KMS-11 (cell line): ENCODE measurements around the gene LAMB4.

ENCODE experiments used
- H2AFZ ChIP-seq: fragments of 200-600 bp; sonication (generic); 2 replicates; pipeline ENCODE4 v1.6.1; 2016; ENCODE audit warnings: antibody characterized with exemption, mixed run types, low read depth
- H3K27ac ChIP-seq: fragments of 200-600 bp; sonication (generic); 2 replicates; pipeline ENCODE4 v1.6.1; 2016; ENCODE audit warnings: mild to moderate bottlenecking, mixed run types
- H3K27me3 ChIP-seq: fragments of 200-600 bp; sonication (generic); 2 replicates; pipeline ENCODE4 v1.6.1; 2017; ENCODE audit warnings: mild to moderate bottlenecking, low read depth, mixed run types, moderate library complexity; ENCODE audit not compliant: insufficient read depth
- H3K36me3 ChIP-seq: fragments of 200-600 bp; sonication (generic); 2 replicates; pipeline ENCODE4 v1.6.1; 2017; ENCODE audit warnings: mild to moderate bottlenecking, mixed run types; ENCODE audit not compliant: insufficient read depth
- H3K4me1 ChIP-seq: fragments of 200-600 bp; sonication (generic); 2 replicates; pipeline ENCODE4 v1.6.1; 2016; ENCODE audit warnings: mild to moderate bottlenecking, low read depth, mixed run types; ENCODE audit not compliant: poor library complexity, severe bottlenecking
- H3K4me2 ChIP-seq: fragments of 200-600 bp; sonication (generic); 2 replicates; pipeline ENCODE4 v1.7.0; 2016; ENCODE audit warnings: mild to moderate bottlenecking, mixed run types
- H3K4me3 ChIP-seq: fragments of 200-600 bp; sonication (generic); IDR thresholded peaks from 2 replicates; pipeline ENCODE4 v1.6.1; 2017; ENCODE audit warnings: low read depth, low read length, mixed read lengths; ENCODE audit not compliant: insufficient read depth
- H3K79me2 ChIP-seq: fragments of 200-600 bp; sonication (generic); 2 replicates; pipeline ENCODE4 v1.6.1; 2016; ENCODE audit warnings: low read depth, mixed run types; ENCODE audit not compliant: insufficient read depth
- H3K9ac ChIP-seq: fragments of 200-600 bp; sonication (generic); 2 replicates; pipeline ENCODE4 v1.6.1; 2016; ENCODE audit warnings: mild to moderate bottlenecking, mixed run types
- H4K20me1 ChIP-seq: fragments of 200-600 bp; sonication (generic); 2 replicates; pipeline ENCODE4 v1.6.1; 2016; ENCODE audit warnings: mild to moderate bottlenecking, mixed run types; ENCODE audit not compliant: insufficient read depth
- TF ChIP-seq, protein P1 (sequence below): fragments of 200-600 bp; sonication (generic); conservative IDR thresholded peaks from 2 replicates; pipeline ENCODE4 v1.6.1; 2017; ENCODE audit warnings: low read depth, mild to moderate bottlenecking, antibody characterized with exemption, low read length, moderate library complexity, mixed read lengths

LAMB4 gene

DNA sequence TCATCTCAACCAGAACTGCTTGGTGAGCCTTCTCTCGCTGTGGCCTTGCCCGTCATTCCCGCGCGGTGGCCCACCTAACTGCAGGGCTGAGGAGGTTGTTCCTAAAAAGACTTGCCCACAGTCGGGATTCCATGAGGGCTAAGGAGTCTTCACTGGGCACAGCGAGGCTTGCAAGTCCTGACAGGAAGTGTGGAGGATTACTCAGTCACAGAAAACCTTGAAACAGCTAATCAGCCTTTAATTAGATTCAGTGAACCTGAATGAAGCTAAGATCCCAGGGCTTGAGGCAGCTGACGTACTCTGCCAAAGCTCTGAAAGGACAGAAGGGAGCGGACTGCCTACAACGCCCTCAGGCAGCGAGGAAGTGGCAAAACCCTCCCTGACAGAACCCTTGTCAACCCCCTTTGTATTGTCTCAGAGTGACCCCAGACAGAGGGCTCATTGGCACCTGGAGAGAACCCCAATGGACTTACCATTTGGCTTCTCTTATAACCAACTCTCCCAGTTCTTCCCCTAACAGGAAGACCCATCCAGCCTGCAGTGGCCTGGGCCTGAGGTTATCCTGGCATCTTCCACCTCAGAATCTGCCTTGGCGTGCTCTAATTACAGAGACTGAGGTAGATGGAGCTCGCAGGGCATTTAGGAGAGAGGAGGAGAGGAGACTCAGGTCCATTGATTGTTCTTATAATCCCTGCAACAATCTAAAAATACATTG is 2.5 kb upstream of the LAMB4 start:
- Histone ChIP-seq H2AFZ (no peak overlapping the region), H3K9ac (no peak overlapping the region), H3K79me2 (no peaks in the 10 kb centered on the region), H3K36me3 (no peaks in the 10 kb centered on the region), H3K4me2 (no peak overlapping the region), H3K27me3 (no peaks in the 10 kb centered on the region), H3K27ac (no peak overlapping the region), H3K4me1 (peaks cover 14% of the 10 kb centered on the region), H4K20me1 (no peaks in the 10 kb centered on the region), H3K4me3 (no peak overlapping the region)
- TF ChIP-seq, protein P1, sequence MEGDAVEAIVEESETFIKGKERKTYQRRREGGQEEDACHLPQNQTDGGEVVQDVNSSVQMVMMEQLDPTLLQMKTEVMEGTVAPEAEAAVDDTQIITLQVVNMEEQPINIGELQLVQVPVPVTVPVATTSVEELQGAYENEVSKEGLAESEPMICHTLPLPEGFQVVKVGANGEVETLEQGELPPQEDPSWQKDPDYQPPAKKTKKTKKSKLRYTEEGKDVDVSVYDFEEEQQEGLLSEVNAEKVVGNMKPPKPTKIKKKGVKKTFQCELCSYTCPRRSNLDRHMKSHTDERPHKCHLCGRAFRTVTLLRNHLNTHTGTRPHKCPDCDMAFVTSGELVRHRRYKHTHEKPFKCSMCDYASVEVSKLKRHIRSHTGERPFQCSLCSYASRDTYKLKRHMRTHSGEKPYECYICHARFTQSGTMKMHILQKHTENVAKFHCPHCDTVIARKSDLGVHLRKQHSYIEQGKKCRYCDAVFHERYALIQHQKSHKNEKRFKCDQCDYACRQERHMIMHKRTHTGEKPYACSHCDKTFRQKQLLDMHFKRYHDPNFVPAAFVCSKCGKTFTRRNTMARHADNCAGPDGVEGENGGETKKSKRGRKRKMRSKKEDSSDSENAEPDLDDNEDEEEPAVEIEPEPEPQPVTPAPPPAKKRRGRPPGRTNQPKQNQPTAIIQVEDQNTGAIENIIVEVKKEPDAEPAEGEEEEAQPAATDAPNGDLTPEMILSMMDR, result no peak

DNA sequence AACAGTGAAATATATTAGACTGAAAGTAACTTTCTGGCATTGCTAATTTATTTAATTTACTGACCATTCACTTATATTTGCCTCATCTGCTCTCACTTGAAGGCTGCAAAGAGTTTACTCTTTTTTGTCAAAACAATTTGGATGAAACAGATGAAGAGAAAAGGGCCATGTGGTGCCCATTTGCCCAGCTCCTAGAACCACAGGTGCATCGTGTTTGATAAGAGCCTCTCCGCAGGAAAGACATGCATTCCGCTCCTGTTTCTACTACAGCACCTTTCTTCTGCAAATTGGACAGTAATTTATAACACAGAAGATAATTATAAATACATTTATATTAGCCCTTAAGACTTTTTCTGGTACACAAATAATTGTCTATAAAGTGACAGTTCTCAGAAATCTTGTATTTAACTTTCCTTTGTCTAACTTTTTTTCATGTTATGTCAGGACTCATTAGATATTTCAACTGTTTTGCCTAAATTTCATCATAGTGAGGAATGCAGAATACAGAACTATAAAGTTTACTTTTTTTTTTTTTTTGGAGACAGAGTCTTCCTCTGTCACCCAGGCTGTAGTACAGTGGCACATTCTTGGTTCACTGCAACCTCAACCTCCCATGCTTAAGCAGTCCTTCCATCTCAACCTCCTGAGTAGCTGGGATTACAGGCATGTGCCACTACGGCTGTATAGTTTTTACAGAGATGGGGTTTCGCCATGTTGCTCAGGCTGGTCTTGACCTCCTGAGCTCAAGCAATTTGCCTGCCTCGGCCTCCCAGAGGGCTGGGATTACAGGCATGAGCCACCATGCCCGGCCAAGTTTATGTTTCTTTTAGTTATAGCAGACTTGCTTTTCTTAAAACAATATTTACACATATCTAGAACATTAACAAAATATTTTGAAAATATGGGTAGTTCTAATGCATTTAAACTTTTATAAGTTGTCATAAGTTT is 869 bp downstream of the LAMB4 start:
- TF ChIP-seq, protein P1, result no peak
- H3K79me2 ChIP-seq, result no peaks in the 10 kb centered on the region
- no peak overlapping the region for H3K9ac ChIP-seq
- no peak overlapping the region for H3K4me2 ChIP-seq
- no peaks in the 10 kb centered on the region for H4K20me1 ChIP-seq
- no peak overlapping the region for H3K27ac ChIP-seq
- H3K36me3 ChIP-seq, result no peaks in the 10 kb centered on the region
- no peaks in the 10 kb centered on the region for H3K27me3 ChIP-seq
- H3K4me1 ChIP-seq, result no peaks in the 10 kb centered on the region
- no peak overlapping the region for H2AFZ ChIP-seq
- no peak overlapping the region for H3K4me3 ChIP-seq

DNA sequence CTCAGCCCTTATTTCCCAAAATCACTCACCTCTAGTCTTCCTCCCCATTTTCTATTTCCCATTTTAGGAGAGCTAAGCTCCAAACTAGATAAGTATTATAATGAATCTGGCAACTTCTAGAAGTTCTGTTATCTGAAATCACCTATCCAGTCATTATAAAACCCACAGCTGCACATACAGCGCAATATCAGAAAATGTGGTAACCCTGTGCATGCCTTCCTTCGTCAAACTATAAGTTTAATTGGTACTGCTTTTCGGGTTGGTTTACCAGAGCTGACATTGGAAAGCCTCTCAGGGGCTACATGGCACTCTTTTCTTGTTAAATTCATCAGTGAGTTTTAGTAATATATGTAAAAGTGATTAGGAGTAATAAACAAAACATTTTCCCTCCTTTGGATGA is 1.6 kb downstream of the LAMB4 start:
- TF ChIP-seq, protein P1, result no peak
- Histone ChIP-seq H3K4me3 (no peak overlapping the region), H4K20me1 (no peaks in the 10 kb centered on the region), H3K27ac (no peak overlapping the region), H3K36me3 (no peaks in the 10 kb centered on the region), H3K4me1 (no peaks in the 10 kb centered on the region), H3K4me2 (no peak overlapping the region), H3K9ac (no peak overlapping the region), H2AFZ (no peak overlapping the region), H3K27me3 (no peaks in the 10 kb centered on the region), H3K79me2 (no peaks in the 10 kb centered on the region)

DNA sequence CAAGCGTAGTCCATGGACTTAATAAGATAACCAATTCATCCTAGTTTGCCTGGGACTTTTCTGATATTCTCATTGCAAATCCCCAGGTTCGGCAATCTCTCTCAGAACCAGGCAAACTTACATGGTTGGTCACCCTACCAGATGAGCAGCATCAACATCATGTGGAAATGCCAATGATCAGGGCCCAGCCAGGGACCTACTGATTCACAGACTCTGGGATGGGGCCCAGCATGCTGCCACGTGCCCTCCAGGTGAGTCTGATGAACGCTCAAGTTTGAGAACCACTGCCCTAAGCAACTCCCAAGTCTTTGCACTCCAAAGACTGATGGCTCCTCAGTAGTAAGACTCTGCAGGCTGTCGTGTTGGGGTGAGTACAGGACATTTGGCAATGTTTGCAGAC is 2.7 kb downstream of the LAMB4 start:
- no peak overlapping the region for H3K4me3 ChIP-seq
- no peak overlapping the region for H3K9ac ChIP-seq
- H3K4me2 ChIP-seq, result no peak overlapping the region
- TF ChIP-seq, protein P1, result no peak
- H3K79me2 ChIP-seq, result no peaks in the 10 kb centered on the region
- no peak overlapping the region for H3K27ac ChIP-seq
- no peaks in the 10 kb centered on the region for H3K4me1 ChIP-seq
- H3K27me3 ChIP-seq, result no peaks in the 10 kb centered on the region
- no peaks in the 10 kb centered on the region for H3K36me3 ChIP-seq
- no peaks in the 10 kb centered on the region for H4K20me1 ChIP-seq
- no peak overlapping the region for H2AFZ ChIP-seq
